H1 (cell line): ENCODE results near the gene FBXL16. TPM values are rescaled to one million over a fixed set of nuclear protein-coding genes. Genes with fewer than 3 reads are reported as not detected.

ENCODE experiments used
- CTCF ChIA-PET: fragments of 300-600 bp; sonication (Branson Sonifier 250); formaldehyde crosslinking; loops from one replicate; lab custom pipeline; 2021; ENCODE audit not compliant: partially characterized antibody; lab: Charles Lee
- POLR2A ChIA-PET: fragments of 300-600 bp; sonication (Branson Sonifier 250); formaldehyde crosslinking; loops from one replicate; lab custom pipeline; 2021; ENCODE audit warnings: inconsistent platforms; ENCODE audit not compliant: partially characterized antibody; lab: Charles Lee
- DNase-seq, 2 experiments: peaks; one replicate each; pipeline versions ENCODE4 v3.0.0 to v3.0.0-alpha.2; 2010 to 2022; ENCODE audit warnings: low spot score in 2 of 2, low read depth in 1 of 2, mixed read lengths in 1 of 2
- FAIRE-seq: peaks from 2 replicates; lab custom pipeline; 2011; peaks lifted over from hg19 to GRCh38; lab: Jason Lieb, UNC
- H2AFZ ChIP-seq: 2 replicates; pipeline ENCODE4 v1.8.1; 2012; ENCODE audit warnings: low read length, inconsistent platforms
- H2AK5ac ChIP-seq: 2 replicates; pipeline ENCODE4 v1.6.1; 2013; ENCODE audit warnings: low read depth, low read length
- H2BK120ac ChIP-seq: replicated peaks from 2 replicates; pipeline ENCODE3; 2013; ENCODE audit warnings: low read depth, low read length, inconsistent platforms
- H2BK12ac ChIP-seq: 2 replicates; pipeline ENCODE4 v1.6.1; 2013; ENCODE audit warnings: low read depth, low read length
- H2BK15ac ChIP-seq: 2 replicates; pipeline ENCODE4 v1.6.1; 2013; ENCODE audit warnings: low read length
- H2BK20ac ChIP-seq: 2 replicates; pipeline ENCODE4 v1.6.1; 2013; ENCODE audit warnings: low read length
- H2BK5ac ChIP-seq: 2 replicates; pipeline ENCODE4 v1.6.1; 2013; ENCODE audit warnings: low read depth, low read length
- H3K14ac ChIP-seq: 2 replicates; pipeline ENCODE4 v1.6.1; 2013; ENCODE audit warnings: inconsistent platforms; ENCODE audit not compliant: insufficient read length
- H3K18ac ChIP-seq: 2 replicates; pipeline ENCODE4 v1.6.1; 2013; ENCODE audit warnings: low read length; ENCODE audit errors: extremely low read depth
- H3K23ac ChIP-seq: 2 replicates; pipeline ENCODE4 v1.6.1; 2013; ENCODE audit warnings: inconsistent platforms; ENCODE audit not compliant: insufficient read length
- H3K23me2 ChIP-seq: 2 replicates; pipeline ENCODE4 v1.6.1; 2013; ENCODE audit warnings: low read depth, low read length
- H3K27ac ChIP-seq: 2 replicates; pipeline ENCODE4 v1.6.1; 2011; ENCODE audit warnings: low read depth, low read length, inconsistent platforms
- H3K27me3 ChIP-seq, 4 experiments: replicated peaks in 1 of 4; 1 replicate in 1 of 4; 2 replicates in 3 of 4; pipeline versions ENCODE4 v1.6.1 to v1.8.1; 2011 to 2013; ENCODE audit warnings: low read length in 3 of 4, mild to moderate bottlenecking in 3 of 4, inconsistent platforms in 2 of 4, mixed read lengths in 2 of 4, moderate library complexity in 1 of 4; ENCODE audit not compliant: control insufficient read depth in 3 of 4, insufficient read depth in 3 of 4; ENCODE audit errors: extremely low read depth in 1 of 4
- H3K36me3 ChIP-seq, 4 experiments: 2 replicates each; pipeline versions ENCODE4 v1.6.1 to v1.8.1; 2011 to 2013; ENCODE audit warnings: mild to moderate bottlenecking in 4 of 4, low read length in 3 of 4, moderate library complexity in 2 of 4, control low read depth in 1 of 4, inconsistent platforms in 1 of 4; ENCODE audit not compliant: insufficient read depth in 4 of 4, control insufficient read depth in 2 of 4
- H3K4ac ChIP-seq: replicated peaks from 2 replicates; pipeline ENCODE3; 2013; ENCODE audit warnings: low read length, low read depth, mixed read lengths, inconsistent platforms; ENCODE audit not compliant: insufficient read length
- H3K4me1 ChIP-seq, 4 experiments: replicated peaks in 1 of 4; 1 replicate in 1 of 4; 2 replicates in 3 of 4; pipeline versions ENCODE4 v1.6.1 to v1.8.1; 2011 to 2013; ENCODE audit warnings: low read length in 3 of 4, inconsistent platforms in 2 of 4, mixed read lengths in 1 of 4; ENCODE audit not compliant: insufficient read depth in 4 of 4, control insufficient read depth in 3 of 4
- H3K4me2 ChIP-seq, 2 experiments: 2 replicates each; pipeline versions ENCODE4 v1.6.1 to v1.8.1; 2011 to 2013; ENCODE audit warnings: low read depth in 2 of 2, low read length in 2 of 2, control low read depth in 1 of 2, inconsistent platforms in 1 of 2, mild to moderate bottlenecking in 1 of 2; ENCODE audit not compliant: insufficient read depth in 1 of 2
- H3K4me3 ChIP-seq, 4 experiments: fragments of 200-600, 300-600 bp in 1 of 4; sonication (generic), shearing (Covaris generic), sonication (Bioruptor Twin) in 1 of 4; 2 replicates each; pipeline versions ENCODE4 v1.5.1 to v1.8.1; 2011 to 2016; ENCODE audit warnings: low read length in 4 of 4, low read depth in 3 of 4, control low read depth in 2 of 4, inconsistent platforms in 2 of 4, mild to moderate bottlenecking in 2 of 4, mixed read lengths in 1 of 4, moderate library complexity in 1 of 4; ENCODE audit not compliant: insufficient read depth in 2 of 4; ENCODE audit errors: extremely low read depth in 1 of 4
- H3K56ac ChIP-seq: replicated peaks from 2 replicates; pipeline ENCODE3; 2013; ENCODE audit warnings: low read depth, mild to moderate bottlenecking, mixed read lengths, low read length, inconsistent platforms; ENCODE audit not compliant: insufficient read length
- H3K79me1 ChIP-seq: 2 replicates; pipeline ENCODE4 v1.6.1; 2013; ENCODE audit warnings: low read depth, low read length, control low read depth
- H3K79me2 ChIP-seq, 2 experiments: 2 replicates each; pipeline versions ENCODE4 v1.6.1 to v1.8.1; 2012 to 2013; ENCODE audit warnings: low read length in 2 of 2, mild to moderate bottlenecking in 2 of 2, inconsistent platforms in 1 of 2; ENCODE audit not compliant: insufficient read depth in 2 of 2, control insufficient read depth in 1 of 2
- H3K9ac ChIP-seq, 4 experiments: replicated peaks in 1 of 4; 1 replicate in 1 of 4; 2 replicates in 3 of 4; pipeline versions ENCODE4 v1.6.1 to v1.8.1; 2011 to 2013; ENCODE audit warnings: low read depth in 3 of 4, low read length in 3 of 4, control low read depth in 2 of 4, mild to moderate bottlenecking in 2 of 4, moderate library complexity in 2 of 4, inconsistent platforms in 1 of 4; ENCODE audit errors: extremely low read depth in 1 of 4
- H3K9me3 ChIP-seq, 2 experiments: 2 replicates each; pipeline versions ENCODE4 v1.6.1 to v1.8.1; 2012 to 2013; ENCODE audit warnings: mild to moderate bottlenecking in 2 of 2, moderate library complexity in 2 of 2, control low read depth in 1 of 2, inconsistent platforms in 1 of 2, low read depth in 1 of 2, low read length in 1 of 2, mixed read lengths in 1 of 2; ENCODE audit not compliant: insufficient read depth in 2 of 2
- H4K20me1 ChIP-seq, 2 experiments: replicated peaks in 1 of 2; 2 replicates each; pipeline versions ENCODE3 to v1.8.1; 2011 to 2013; ENCODE audit warnings: inconsistent platforms in 2 of 2, low read length in 2 of 2, mild to moderate bottlenecking in 1 of 2; ENCODE audit not compliant: insufficient read depth in 2 of 2, control insufficient read depth in 1 of 2
- H4K5ac ChIP-seq: 2 replicates; pipeline ENCODE4 v1.6.1; 2013; ENCODE audit warnings: low read length, low read depth, mixed read lengths, inconsistent platforms; ENCODE audit not compliant: insufficient read length
- H4K8ac ChIP-seq: 2 replicates; pipeline ENCODE4 v1.8.0; 2013; ENCODE audit warnings: mild to moderate bottlenecking, moderate library complexity, low read length, inconsistent platforms; ENCODE audit not compliant: insufficient read depth; ENCODE audit errors: extremely low read depth
- H4K91ac ChIP-seq: replicated peaks from 2 replicates; pipeline ENCODE3; 2013; ENCODE audit warnings: low read length, mixed read lengths, inconsistent platforms; ENCODE audit not compliant: insufficient read length
- BRCA1 ChIP-seq: IDR thresholded peaks from 2 replicates; pipeline ENCODE4 v1.6.1; 2012; ENCODE audit warnings: low read depth, low read length, improper control_type of control experiment
- CBX8 ChIP-seq: fragments of 300-800, 300-1000 bp; sonication (generic); IDR thresholded peaks from 2 replicates; pipeline ENCODE4 v1.7.1; 2016; ENCODE audit warnings: low read depth, low read length, borderline replicate concordance
- FOSL1 ChIP-seq: IDR thresholded peaks from 2 replicates; pipeline ENCODE4 v1.6.1; 2011; ENCODE audit warnings: mild to moderate bottlenecking, low read depth, low read length, moderate library complexity; ENCODE audit not compliant: insufficient read depth
- KDM1A ChIP-seq: fragments of 200-600, 300-600 bp; sonication (generic); IDR thresholded peaks from 2 replicates; pipeline ENCODE4 v1.7.1; 2016; ENCODE audit warnings: mild to moderate bottlenecking, low read length, borderline replicate concordance
- RFX5 ChIP-seq: IDR thresholded peaks from 2 replicates; pipeline ENCODE4 v1.6.1; 2011; ENCODE audit warnings: low read depth, low read length, improper control_type of control experiment, borderline replicate concordance
- RXRA ChIP-seq: IDR thresholded peaks from 2 replicates; pipeline ENCODE4 v1.6.1; 2011; ENCODE audit warnings: low read depth, mild to moderate bottlenecking, low read length, moderate library complexity; ENCODE audit not compliant: insufficient read depth
- SAP30 ChIP-seq: fragments of 300-600 bp; sonication (generic); IDR thresholded peaks from 2 replicates; pipeline ENCODE4 v1.7.1; 2012; ENCODE audit warnings: low read length, moderate library complexity, mild to moderate bottlenecking, inconsistent platforms; ENCODE audit not compliant: insufficient read depth, insufficient replicate concordance
- SP4 ChIP-seq: IDR thresholded peaks from 2 replicates; pipeline ENCODE4 v1.6.1; 2012; ENCODE audit warnings: low read length, inconsistent platforms
- WGBS, 2 experiments: shearing (Covaris generic) in 1 of 2; methylation state at CpG; one replicate each; pipeline versions ENCODE4 v1.1.6 to v1.1.7; 2013 to 2015; ENCODE audit warnings: low lambda C conversion rate in 2 of 2, mixed read lengths in 2 of 2, inconsistent platforms in 1 of 2, low coverage in 1 of 2, missing lambda C conversion rate in 1 of 2; ENCODE audit not compliant: insufficient replicate concordance in 2 of 2, insufficient coverage in 1 of 2, insufficient read length in 1 of 2; ENCODE audit errors: extremely low coverage in 1 of 2, missing lambda C conversion rate in 1 of 2; 5-methylcytosine and 5-hydroxymethylcytosine counted together
- polyA plus RNA-seq, 7 experiments: library from polyadenylated mRNA; depleted of rRNA in 3 of 7; stranded (reverse) in 5 of 7; unstranded in 2 of 7; fragments of >200 nt in 5 of 7; fragments of 200-250 nt in 2 of 7; gene quantifications; 1 replicate in 5 of 7; 2 replicates in 1 of 7; 4 replicates in 1 of 7; pipeline versions ENCODE4 v1.2.1 to v1.2.3, GENCODE V29; 2011 to 2013; ENCODE audit warnings: missing spikeins in 2 of 7, mixed read lengths in 2 of 7
- total RNA-seq: library from RNA; stranded (reverse); fragmentation: NEBNext Ultra II Directional; extraction: Animal tissue kit (Norgen Biotek cat#: 25700); gene quantifications from 2 replicates; pipeline ENCODE4 v1.2.1, GENCODE V29; 2021

Gene FBXL16
- total and polyA plus RNA-seq, 2 of the 8 experiments (the other 6 are each of a cell fraction or from before 2014, with no cell fraction given), result 12.5 to 12.8 TPM

GRCh38 chr16:693766-694165, 11.8 kb downstream of the FBXL16 start:
- Histone ChIP-seq H4K8ac (peak overlapping the region; percentile 65; the same call in 1 of the 2 replicates), H3K18ac (no peak overlapping the region), H4K5ac (no peak overlapping the region), H2BK20ac (no peak overlapping the region), H2BK5ac (no peak overlapping the region), H3K4me2 (peak overlapping the region; percentile 87 to 95), H2AFZ (no peak overlapping the region), H3K23ac (no peak overlapping the region), H3K27me3 (peaks cover 1 to 59% (median 36%) of the 10 kb centered on the region in 4 experiments), H3K79me2 (no peaks in the 10 kb centered on the region), H3K27ac (no peak overlapping the region), H3K4ac (no peak overlapping the region), H4K20me1 (peaks cover 0 to 8% of the 10 kb centered on the region in 2 experiments), H3K4me3 (peak overlapping the region; percentile 43 to 78 (median 48)), H2AK5ac (no peak overlapping the region), H3K79me1 (peaks cover 4% of the 10 kb centered on the region; the same call in 1 of the 2 replicates), H4K91ac (no peak overlapping the region), H3K36me3 (no peaks in the 10 kb centered on the region), H3K9me3 (no peaks in the 10 kb centered on the region), H2BK12ac (no peak overlapping the region), H3K4me1 (peaks cover 0 to 23% (median 15%) of the 10 kb centered on the region in 4 experiments; a peak in 5 of 7 replicates), H3K14ac (no peak overlapping the region), H3K23me2 (peaks cover 15% of the 10 kb centered on the region), H2BK120ac (no peak overlapping the region), H3K9ac (no peak overlapping the region), H3K56ac (no peak overlapping the region), H2BK15ac (no peak overlapping the region)
- ChIA-PET CTCF (interaction anchor here (0.9 to 2.0 kb wide), 3 partner anchors 12 to 92 kb away, joined by 3 to 7 read pairs (median 6); no protein-coding TSS in a partner anchor), POLR2A (interaction anchor here (1.1 to 4.6 kb wide), 4 partner anchors 11 to 28 kb away, joined by 5 to 48 read pairs (median 8); partner anchors contain the start of genes ANTKMT, JMJD8, RHBDL1 and STUB1)
- FAIRE-seq, result no peak
- no peak for TF ChIP-seq BRCA1
- no peak for TF ChIP-seq KDM1A
- TF ChIP-seq RFX5, result no peak
- no peak for TF ChIP-seq SAP30
- TF ChIP-seq SP4, result no peak
- TF ChIP-seq FOSL1, result no peak
- no peak for TF ChIP-seq RXRA
- no peak for TF ChIP-seq CBX8
- 18% methylated on average over 8 of the region's 37 CpGs; no CpG with 5 or more reads in 1 of the 2 experiments for WGBS, 2 experiments
- DNase-seq, result peak in 1 of 2 experiments; percentile 62
